Right lung (tissue), 5 donors: ENCODE results near the gene ZNF879. TPM values are rescaled to one million over a fixed set of nuclear protein-coding genes. Genes with fewer than 3 reads are reported as not detected.

Experiments
- DNase-seq, 2 donors: peaks; one replicate each; pipeline ENCODE4 v3.0.0-alpha.2; 2013
- polyA plus RNA-seq, 5 donors: library from polyadenylated mRNA; unstranded; fragments of 120-200 nt; gene quantifications; one replicate each; pipeline versions ENCODE4 v1.2.1 to v1.2.3, GENCODE V29; 2013; ENCODE audit warnings: inconsistent platforms in 1 of 5, low replicate concordance in 1 of 5; ENCODE audit not compliant: insufficient read length in 5 of 5, insufficient read depth in 1 of 5

The ZNF879 gene
- polyA plus RNA-seq, 5 donors, result 5.3 to 6.6 (median 5.5) TPM

DNA sequence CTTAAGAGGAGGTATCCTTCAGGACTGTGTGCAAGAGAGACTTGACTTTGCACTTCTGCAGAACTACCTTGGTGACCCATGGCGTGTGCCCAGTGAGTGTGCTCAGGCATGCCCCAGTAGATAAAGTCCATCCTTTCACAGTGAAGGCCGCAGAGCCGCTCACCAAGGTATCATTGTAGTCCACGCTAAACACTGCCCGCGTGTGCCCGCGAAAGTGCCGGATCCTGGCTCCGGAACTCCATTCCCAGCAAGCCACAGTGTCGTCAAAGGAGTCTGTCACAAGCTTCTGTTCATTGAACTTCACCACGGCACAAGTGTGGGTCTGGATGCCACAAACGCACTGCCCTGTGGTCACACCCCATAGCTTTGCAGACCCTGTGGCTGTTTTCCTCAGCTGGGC is 25.2 kb upstream of the ZNF879 start:
- no peak for DNase-seq

DNA sequence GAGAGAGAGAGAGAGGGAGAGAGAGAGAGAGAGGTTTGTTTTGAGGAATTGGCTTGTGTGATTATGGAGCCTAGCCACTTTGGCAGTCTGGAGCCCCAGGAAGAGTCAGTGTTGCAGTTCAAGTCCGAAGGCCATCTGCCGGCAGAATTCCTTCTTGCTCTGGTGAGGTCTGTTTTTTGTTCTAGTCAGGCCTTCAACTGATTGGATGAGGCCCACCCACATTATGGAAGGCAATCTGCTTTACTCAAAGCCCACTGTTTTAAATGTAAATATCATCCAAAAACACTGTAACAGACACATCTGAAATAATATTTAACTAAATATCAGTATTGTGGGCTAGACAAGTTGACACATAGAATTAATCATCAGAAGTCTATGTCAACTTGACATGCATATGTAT is 17.0 kb upstream of the ZNF879 start:
- DNase-seq, result no peak

DNA sequence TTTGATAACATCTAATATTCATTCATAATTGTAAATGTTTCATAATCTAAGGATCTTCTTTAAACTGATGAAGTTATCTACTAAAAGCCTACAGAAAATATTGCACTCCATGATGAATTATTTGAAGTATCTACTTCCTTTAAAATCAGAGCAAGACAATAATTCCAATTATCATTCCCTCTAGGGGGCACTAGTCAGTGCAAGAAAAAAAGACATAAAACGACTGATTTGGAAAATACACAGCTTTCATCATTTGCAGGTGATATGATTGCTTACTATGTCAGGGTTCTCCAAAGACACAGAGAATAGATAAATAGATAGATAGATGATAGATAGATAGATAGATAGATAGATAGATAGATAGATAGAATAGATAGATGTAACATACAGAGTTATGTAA is 14.9 kb upstream of the ZNF879 start:
- no peak for DNase-seq

DNA sequence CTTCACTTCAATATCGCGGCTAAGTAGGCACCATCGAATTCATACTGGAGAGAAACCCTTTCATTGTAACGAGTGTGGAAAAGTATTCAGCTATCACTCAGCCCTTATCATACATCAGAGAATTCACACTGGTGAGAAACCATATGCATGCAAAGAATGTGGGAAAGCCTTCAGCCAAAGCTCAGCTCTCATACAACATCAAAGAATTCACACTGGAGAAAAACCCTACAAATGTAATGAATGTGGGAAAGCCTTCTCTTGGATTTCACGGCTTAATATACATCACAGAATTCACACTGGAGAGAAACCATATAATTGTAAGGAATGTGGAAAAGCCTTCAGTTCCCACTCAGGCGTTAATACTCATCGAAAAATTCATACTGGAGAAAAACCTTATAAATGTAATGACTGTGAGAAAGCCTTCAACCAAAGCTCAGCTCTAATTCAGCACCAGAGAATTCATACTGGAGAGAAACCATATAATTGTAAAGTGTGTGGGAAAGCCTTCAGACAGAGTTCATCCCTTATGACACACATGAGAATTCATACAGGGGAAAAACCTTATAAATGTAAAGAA is 9.5 kb downstream of the ZNF879 start:
- no peak for DNase-seq

DNA sequence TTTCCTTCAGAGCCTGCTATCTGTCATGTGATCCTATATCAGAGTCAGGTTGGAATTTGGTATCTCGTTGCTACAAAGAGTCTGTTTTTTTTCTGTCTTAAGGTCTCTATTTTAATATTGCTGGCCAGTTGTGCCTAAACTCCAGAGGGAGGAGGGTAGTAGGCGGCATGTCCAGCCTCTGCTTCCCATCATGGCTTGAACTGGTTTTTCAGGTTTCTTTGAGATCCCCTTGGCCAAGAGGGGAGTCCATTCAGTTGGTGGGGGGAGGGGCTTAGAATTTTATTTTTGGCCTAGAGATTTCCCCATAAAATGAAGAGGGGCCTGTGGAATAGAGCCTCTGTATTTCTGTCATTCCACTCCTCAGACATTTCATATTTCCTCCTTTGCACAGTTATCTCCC is 21.2 kb downstream of the ZNF879 start:
- no peak for DNase-seq

DNA sequence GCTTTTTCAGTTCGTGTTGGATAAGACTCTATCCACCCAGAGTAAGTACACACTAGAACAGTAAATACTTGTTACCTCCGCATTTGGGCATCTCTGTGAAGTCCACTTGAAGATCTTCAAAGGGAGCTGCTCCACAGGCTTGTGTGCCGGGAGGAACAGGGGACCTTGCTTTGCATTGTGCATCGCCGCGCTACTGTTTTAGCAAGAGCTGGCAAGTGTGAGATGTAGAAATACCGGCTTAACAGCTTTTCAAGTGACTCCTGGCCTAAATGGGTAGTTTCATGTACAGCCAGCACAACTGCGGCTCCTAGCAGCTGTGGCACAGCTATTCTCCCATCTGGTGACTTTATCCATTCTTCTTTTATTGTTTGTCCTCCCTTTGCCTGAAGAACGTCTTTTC is 28.2 kb downstream of the ZNF879 start:
- peak; percentile 8 to 13 for DNase-seq

DNA sequence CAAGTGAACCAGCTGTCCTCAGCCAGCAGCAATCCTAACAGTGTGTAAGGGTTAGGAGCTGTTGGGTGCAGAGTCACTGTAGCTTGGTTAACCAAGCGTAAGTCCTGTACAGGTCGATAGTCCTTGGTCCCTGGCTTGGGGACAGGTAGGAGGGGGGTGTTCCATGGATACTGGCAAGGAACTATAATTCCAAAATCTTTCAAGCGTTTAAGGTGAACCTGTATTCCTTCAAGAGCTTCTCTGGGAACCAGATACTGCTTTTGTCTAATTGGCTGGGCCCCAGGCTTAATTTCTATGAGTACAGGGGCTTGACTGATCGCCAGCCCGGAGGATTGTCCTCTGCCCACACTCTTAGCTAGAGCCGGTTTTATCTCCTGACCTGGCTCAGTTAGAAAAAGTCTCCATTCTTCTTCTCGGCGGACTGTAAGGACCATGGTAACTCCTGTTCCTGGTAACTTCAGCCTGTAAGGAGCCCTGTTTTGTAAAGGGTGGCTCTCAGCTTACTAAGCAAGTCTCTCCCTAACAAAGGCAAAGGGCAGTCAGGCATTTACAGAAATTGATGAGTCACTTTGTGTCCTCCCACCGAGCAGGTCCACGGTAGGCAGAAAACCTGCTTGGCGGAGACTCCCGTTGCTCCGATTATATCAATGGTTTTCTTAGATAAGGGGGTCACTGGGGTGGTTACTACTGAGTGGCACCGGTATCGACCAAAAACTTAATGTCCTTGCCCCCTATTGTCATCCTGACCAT is 30.6 kb downstream of the ZNF879 start:
- DNase-seq, result no peak

DNA sequence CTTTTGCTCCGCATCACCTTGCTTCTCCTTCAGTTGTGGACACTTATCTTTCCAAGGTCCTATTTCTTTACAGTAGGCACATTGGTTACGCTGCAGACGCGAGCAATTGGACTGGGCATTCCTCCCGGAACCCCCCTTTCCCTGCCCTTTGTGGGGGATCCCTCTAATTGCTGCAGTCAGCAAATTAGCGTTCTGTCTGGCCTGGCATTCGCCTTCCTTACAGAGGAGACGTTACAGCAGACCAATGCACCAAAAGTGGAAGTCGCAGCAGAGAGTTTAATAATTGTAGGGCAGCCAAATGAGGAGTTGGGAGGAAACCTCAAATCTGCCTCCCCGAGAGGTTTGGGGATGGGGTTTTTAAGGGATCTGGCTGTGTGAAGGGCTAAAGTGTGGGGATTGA is 31.3 kb downstream of the ZNF879 start:
- DNase-seq, result no peak

DNA sequence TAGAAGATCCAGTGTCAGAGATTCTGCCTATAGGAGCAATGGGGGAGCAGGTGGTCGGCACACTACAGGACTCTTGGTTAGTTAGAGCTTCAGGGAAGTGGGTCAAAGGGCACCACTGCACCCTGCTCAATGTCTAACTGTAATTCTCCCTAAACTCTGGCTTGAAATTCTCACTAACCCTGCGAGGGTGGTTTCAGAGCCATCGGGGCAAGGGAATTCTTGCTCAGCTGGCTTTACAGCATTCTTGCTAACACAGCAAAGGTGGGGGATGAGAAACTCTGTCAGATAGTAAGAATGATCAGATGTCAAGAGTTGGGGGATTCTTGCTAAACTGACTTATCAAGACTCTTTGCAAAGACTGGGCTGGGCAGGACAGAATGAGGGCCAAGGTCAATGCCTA is 31.8 kb downstream of the ZNF879 start:
- no peak for DNase-seq

DNA sequence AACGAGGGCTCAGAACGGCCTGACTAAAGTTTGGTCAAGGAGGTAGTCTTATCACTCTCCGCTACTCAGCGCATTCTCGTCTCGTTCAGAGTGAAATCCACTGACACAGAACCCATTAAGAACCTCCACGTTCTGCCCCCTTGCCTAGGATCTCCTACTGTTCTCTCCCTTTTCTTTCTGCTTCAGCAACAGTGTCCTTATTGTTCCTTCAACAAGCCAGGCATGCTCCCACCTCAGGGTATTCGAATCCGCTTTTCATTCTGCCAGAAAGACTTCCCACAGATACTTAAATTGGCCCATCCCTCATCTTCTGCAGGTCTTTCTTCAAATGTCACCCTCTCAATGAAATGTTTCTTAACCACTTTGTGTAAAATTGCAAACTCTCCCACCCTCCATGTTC is 32.2 kb downstream of the ZNF879 start:
- no peak for DNase-seq

DNA sequence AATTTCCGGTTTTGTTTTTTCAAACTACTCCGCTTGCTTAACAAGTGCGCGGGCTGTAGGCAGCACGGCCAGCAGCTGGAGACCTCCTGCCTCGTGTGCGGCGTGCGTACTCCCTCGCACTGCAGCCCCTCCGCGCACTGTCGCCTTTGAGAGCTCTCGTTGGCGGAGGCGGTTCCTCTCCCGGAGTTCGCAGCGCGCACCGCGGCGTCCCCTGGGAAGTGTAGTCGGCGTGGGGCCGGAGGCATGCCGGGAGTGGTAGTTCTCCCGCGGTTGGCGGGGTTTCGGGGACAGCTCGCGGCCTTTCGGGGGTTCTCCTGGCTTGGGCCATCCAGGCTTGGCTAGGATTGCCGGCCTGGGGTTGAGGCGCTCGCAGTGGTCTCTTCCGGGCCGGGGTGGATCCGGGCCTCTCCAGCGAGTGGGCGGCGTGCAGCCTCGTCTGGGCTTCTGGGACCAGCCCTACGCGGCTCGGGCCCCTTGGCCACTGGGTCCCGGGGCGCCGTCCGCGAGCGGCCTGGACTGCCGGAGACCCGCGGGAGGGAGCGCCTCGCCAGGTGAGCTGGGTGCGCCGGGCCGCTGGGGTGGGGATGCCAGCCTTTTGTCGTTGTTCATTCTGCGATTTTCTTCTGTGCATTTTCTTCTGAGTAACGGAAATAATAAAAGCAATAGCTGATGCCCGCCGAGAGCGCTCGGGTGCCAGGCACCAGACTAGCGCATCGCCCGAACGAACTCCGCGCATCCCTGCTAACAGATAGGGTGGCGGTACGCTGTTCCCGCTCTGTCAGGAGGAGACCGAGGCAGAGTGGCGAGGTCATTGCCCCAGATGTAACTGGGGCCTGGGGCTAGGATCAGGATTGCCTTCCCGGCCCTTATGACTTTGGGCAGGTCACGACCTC is 36.8 kb downstream of the ZNF879 start, which contains the start of gene ZNF354C:
Gene ZNF354C, plus strand, starts transcription at position 258 of the 893 bp plus-strand sequence. CDS start 1,696 bp downstream, outside the sequence.
- peak; percentile 92 for DNase-seq

DNA sequence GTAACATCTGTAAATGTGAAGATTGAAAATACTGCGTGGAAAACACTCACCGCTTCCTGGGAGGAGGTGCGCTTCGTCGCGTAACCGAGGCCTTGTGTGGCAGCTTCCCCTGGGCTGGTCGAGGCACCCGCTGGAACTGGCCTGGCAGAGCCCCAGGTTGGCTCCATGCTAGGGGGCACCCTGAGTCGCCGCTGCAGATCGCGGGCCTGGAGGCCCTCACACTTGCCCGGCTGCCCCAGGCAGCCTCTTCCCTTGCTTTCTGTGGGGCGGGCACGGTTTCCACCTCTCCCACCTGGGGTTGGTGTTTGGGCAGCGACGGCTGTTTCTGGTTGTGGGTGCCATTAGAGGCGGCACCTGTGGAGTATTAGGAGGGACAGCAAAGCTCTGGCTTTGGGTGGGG is 37.4 kb downstream of the ZNF879 start:
- peak in 1 of 2 donors; percentile 2 for DNase-seq

DNA sequence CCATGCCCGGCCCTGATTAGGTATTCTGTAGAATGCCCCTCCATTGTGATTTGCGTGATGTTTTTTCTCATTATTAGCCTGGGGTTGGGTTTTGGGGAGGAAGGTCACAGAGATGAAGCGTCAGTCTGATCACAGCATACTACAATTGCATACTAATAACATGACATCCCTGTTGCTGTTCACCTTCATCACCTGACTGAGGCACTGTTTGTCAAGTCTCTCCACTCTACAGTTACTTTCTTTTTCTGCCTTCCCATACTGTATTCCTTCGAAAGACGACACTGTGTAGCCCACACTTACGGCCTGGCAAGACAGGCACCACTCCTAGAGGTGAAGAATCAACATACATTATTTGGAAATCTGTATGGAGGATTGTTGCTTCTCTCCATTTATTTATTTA is 42.1 kb downstream of the ZNF879 start:
- DNase-seq, result no peak

DNA sequence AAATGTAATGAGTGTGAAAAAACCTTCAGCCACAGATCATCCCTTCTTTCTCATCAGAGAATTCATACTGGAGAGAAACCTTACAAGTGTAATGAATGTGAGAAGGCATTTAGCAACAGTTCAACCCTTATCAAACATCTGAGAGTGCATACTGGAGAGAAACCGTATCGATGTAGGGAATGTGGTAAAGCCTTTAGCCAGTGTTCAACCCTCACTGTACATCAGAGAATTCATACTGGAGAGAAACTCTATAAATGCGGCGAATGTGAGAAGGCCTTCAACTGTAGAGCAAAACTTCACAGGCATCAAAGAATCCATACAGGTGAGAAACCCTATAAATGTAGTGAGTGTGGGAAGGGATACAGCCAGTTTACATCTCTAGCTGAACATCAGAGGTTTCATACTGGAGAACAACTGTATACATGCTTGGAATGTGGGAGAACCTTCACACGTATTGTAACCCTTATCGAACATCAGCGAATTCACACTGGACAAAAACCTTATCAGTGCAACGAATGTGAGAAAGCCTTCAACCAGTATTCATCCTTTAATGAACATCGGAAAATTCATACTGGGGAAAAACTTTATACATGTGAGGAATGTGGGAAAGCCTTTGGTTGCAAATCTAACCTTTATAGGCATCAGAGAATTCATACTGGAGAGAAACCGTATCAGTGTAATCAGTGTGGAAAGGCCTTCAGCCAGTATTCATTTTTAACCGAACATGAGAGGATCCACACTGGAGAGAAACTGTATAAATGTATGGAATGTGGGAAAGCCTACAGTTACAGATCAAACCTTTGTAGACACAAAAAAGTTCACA is 55.8 kb downstream of the ZNF879 start:
- no peak for DNase-seq

DNA sequence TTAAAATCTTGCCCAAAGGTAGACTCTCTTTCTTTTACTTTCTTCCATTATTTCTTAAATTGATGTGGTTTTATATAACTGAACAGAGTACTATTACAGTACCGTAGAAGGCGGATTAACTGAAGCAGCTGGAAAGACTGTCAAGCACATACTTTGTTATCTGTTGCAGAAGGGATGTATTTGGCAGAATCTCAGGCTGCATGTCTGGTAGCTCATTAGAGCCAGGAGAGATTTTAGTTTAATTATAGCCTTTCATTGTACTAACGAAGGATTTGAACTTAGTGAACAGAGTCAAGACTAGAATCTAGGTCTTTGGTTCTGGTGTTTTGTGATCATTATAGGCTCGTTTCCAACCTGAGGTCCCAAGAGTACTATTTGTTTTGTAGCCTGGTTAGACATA is 57.1 kb downstream of the ZNF879 start:
- no peak for DNase-seq

Other genes starting within 250 kb of the ZNF879 start
- 10 to 100 TPM; 22.0 to 35.1 (median 29.1) TPM for gene ZNF354B, start 163.9 kb upstream of the ZNF879 start, polyA plus RNA-seq
- gene ZFP2, start 127.9 kb upstream of the ZNF879 start, polyA plus RNA-seq, result 1 to 10 TPM; 4.6 to 8.1 (median 6.6) TPM
- gene ZNF454, start 82.6 kb upstream of the ZNF879 start, polyA plus RNA-seq, result 1 to 10 TPM; 5.4 to 9.4 (median 9.0) TPM
- 1 to 10 TPM; 1.5 to 2.1 (median 1.8) TPM for gene GRM6, start 28.5 kb upstream of the ZNF879 start, polyA plus RNA-seq
- gene ZNF354C, start 36.6 kb downstream of the ZNF879 start, polyA plus RNA-seq, result 10 to 100 TPM; 10.1 to 20.9 (median 17.1) TPM